Pons (tissue), 1 donor: ENCODE results near the gene ALPL.
"Not testable (repeated sequence)": the region's sequence is repeated elsewhere in the genome, so short reads cannot be mapped to it uniquely, and the experiment has no call there.

Experiments
- DNase-seq: peaks from one replicate; pipeline ENCODE4 v3.0.0-alpha.2; 2016; ENCODE audit warnings: low spot score

Gene ALPL

DNA sequence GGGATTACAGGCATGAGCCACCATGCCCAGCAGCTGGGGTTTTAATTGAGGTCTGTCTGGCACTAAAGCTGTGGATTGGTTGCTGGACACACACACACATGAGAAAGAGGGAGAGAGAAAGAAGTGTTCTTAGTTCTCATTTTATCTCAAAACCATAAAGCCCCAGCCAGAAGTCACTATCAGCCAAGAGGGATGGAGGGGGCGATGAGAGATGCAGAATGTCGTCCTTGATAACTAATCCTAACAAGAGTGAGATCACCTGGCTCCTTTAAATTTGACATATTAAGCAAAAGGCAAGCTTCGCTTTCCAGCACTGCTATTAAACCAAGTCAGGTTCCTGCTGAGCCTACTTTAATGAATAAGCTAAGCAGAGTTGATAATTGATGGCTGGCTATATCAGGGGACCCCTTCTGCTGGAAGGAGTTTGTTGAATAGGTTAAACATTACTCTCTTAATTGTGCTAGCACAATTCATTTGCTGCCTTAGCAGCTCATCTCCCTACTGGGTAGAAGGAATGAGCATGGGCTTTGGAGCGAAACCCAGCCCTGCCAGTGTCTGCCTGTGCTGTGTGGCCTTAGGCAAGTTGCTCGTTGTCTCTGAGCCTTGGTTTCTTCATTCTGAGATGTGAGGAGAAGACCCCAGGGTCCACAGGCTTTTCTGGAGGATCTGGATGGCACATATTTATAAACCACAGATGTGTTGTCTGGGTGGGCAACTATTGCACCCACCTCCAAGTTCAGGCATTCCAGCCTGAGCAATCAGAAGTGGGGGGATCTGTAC, 50.8 kb downstream of the ALPL start:
- no peak for DNase-seq

DNA sequence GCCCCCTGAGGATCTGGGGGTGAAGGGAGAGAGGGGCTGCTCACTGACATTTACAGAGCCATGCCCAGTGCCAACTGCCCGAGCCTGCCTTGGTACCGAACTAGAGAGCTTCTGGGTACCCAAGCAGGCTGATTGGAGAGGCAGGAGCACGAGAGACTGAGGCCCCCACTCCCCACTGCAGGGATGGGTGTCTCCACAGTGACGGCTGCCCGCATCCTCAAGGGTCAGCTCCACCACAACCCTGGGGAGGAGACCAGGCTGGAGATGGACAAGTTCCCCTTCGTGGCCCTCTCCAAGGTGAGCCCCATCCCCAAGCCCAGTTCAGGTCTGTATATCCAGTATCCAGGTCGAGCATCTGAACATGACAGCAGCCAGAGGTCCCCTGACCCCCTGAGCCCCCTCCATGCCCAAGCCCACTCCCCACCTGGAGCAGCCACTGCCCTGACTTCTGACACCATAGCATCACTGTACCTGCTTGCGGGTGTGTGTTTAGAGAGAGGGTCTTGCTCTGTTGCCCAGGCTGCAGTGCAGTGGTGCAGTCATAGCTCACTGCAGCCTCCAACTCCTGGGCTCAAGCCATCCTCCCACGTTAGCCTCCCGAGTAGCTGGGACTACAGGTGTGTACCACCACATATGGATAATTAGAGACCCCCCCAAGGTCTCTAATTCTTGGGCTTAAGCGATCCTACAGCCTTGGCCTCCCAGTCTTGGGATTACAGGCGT, 51.9 kb downstream of the ALPL start:
- DNase-seq, result no peak

DNA sequence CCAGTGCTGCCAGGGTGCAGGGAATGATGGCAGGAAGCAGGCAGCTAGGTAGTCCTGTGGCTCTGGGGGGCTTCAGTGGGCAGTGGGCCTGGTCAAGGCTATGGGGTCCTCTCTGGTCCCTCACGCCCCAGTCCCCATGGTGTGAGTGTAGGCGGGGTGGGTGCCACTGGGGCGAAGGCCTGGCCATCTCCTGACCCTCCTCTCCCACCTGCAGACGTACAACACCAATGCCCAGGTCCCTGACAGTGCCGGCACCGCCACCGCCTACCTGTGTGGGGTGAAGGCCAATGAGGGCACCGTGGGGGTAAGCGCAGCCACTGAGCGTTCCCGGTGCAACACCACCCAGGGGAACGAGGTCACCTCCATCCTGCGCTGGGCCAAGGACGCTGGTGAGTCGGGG, 53.7 kb downstream of the ALPL start:
- DNase-seq, result no peak

DNA sequence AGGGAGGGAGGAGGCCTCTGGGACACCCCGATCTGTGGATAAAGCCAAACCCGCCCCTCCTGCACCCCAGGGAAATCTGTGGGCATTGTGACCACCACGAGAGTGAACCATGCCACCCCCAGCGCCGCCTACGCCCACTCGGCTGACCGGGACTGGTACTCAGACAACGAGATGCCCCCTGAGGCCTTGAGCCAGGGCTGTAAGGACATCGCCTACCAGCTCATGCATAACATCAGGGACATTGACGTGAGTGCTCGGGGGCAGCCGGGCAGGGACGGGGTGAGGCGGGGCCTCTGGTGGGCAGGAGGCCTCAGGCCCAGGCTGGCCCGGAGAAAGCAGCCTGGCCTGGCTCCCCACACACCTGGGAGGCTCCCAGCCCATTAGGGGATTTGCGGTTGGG, 54.7 kb downstream of the ALPL start:
- DNase-seq, result no peak

DNA sequence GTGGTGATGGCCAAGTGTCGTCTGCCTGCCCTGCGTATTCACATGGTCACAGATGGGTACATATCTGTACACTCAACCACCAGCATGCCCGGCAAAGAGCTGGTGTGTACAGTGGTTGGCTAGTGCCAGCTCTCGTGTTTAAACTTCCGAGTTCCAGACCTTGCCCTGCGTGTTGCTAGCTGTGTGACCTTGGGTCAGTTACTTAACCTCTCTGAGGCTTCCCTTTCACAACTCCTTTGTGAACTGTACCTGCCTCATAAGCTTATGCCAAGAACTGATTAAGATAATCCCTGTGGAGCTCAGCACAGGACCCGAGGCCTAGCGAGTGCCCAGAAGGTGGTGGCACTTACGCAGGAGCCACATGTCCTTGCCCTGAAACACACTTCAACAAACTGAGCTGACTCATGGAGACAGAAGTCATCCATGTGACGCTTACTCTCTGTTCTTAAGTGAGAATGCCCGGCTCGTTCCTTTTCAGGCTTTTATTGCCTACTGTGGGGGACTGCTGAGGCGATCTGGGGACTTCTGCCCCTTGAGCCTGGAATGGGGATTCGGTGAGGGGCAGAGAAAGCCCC, 55.4 kb downstream of the ALPL start:
- no peak for DNase-seq

DNA sequence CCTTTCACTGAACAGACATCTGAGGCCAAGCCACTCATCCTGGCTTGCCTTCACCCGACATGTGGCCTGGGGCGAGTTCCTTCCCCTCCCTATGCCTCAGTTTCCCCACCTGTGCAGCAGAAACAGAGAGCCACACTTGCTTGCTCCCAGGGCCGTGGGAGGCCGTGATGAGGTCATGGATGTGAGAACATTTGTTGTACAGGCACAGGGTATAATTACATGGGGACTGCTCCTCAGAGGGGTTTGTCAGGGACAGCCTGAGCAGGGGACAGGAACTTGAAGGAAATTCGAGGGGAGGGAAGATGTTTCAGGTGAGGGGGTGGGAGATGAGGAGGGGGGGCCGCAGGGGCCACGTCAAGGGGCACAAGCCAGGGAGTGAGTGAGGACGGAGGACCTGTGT, 56.1 kb downstream of the ALPL start:
- no peak for DNase-seq

DNA sequence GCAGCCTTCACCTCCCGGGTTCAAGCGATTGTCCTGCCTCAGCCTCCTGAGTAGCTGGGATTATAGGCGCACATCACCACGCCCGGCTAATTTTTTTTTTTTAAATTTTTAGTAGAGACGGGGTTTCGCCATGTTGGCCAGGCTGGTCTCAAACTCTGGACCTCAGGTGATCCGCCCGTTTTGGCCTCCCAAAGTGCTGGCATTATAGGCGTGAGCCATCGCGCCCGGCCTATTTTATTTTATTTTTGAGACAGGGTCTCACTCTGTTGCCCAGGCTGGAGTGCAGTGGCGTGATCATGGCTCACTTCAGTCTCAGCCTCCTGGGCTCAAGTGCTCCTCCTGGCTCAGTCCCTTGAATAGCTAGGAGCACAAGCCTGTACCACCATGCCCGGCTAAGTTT, 57.1 kb downstream of the ALPL start:
- not testable (repeated sequence) for DNase-seq

DNA sequence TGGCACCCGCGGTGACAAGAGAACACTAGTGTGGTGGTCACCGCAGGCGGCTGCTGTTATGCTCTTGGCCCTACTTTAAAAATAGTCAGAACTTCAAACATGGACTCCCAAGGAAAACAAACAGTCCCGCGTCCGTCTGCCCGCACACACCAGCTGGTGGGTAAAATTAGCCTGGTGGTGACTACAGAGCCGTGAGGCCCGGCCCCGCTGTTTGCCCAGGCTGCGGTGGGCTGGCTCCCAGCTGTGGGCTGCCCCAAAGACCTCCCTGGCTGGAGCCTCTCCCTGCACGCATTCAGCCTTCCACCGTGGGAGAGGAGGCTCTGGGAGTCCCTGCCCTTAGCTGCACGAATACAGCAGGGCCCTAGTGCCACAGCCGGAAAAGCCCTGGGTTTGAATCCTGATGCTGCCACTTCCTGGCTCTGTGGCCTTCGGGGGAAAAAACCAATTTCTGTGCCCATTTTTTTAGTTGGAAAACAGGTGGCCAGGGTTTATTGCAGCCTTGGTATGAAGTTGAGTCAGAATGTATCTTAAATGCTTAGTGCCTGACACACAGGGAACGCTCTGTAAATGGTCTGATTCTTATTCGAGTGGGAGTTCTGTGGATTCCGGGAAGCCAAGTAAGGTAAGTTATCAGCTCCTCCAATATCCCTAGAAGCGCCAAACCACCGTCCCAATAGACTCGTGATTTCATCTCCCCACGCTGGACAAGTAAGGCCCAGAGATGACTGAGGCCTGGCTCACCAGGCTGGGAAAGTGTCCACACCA, 58.2 kb downstream of the ALPL start:
- no peak for DNase-seq

DNA sequence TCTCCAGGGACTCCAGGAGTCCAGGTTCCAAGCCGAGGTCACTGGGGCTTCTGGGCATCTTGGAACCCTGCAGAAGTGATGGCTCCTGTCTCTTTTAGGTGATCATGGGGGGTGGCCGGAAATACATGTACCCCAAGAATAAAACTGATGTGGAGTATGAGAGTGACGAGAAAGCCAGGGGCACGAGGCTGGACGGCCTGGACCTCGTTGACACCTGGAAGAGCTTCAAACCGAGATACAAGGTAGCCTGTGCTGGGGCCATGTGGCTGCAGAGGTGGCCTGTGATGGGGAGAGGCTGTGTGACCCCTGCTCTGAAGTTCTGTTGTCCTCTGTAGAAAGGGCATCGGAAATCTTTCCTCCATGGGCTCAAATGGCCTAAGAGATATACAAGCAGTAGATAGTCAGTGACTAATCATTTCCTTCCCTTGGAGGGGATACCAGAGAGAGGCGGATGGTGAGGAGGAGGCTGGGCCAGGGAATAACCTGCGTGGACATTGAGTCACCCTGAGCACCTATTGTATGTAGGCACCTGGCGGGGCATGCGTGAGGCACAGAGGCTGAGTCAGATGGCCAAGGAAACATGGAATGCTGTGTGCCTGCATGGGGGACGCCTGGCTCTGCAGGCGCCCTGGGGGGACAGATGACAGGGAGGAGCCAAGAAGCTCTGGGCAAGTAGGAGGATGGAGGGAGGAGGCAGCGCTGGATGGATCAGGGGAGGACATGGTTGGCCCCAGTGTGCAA, 59.0 kb downstream of the ALPL start:
- no peak for DNase-seq

DNA sequence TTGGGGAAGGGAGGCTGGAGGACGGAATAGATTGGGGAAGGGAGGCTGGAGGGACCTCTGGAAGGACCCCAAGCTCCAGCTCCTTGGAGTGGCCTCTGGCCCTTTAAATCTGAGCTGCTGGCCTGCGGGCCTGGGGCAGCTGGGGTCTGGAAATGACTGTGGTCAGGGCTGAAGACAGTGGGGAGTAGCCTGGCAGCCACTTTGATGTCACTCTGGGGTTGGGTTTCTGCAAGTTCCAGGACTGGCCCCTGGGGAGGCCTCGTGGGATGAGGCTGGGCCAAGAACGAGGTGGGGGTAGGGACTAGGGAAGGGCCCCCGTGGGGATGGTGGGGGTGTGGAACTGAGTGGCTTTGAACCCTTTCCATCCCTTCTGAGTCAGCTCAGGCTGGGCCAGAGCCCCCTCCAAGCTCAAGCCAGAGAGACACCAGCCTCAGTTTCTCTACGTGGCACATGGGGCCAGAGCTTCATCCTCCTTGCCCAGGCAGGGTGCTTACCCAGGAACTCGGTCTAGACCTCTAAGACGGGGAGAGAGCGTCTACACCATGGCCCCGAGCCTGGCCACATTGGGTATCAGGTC, 59.7 kb downstream of the ALPL start:
- DNase-seq, result no peak

DNA sequence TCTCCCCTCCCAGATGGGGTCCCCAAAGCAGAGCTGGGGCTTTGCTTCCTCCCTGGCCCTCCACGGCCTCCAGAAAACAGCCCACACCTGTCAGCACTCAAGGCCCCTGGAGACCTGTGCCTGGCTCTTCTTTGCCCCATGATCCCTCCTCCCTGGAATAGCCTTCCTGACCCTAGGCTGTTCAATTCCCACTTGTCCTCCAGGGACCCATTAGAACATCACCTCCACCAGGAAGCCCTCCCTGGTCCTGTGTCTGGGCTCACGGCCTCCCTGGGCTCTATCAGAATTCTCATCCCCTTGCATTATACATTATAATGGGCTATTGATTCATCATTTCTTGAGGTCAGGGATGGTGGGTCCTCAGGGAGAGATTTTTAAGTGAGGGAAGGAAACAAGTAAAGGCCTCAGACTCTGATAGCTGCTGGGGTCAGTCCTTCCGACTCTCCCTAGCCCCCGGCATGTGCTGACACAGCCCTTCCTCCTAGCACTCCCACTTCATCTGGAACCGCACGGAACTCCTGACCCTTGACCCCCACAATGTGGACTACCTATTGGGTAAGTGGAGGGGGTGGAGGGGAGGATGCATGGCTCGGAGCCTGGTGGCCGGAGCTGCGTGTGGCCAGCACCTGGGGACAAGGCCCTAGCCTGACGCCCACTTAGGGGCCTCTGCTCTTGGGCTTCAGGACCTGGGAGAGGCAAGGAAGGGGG, 60.8 kb downstream of the ALPL start:
- DNase-seq, result no peak

DNA sequence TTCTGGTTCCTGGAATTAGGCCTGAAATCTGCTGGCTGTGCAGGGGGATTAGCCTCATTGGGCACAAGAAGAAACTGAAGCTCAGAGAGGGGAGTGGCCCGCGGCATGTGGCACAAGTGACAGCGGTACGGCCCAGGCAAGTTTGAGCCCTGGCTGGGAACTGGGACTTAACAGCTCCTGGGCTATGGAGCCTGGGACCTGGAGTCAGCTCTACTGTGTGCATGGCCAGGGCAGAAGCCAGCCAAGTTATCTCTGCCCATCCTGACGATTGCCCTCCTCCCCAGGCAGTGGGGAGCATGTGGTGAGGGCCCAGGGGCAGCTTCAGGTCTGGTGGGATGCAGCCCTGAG, 61.3 kb downstream of the ALPL start:
- no peak for DNase-seq

DNA sequence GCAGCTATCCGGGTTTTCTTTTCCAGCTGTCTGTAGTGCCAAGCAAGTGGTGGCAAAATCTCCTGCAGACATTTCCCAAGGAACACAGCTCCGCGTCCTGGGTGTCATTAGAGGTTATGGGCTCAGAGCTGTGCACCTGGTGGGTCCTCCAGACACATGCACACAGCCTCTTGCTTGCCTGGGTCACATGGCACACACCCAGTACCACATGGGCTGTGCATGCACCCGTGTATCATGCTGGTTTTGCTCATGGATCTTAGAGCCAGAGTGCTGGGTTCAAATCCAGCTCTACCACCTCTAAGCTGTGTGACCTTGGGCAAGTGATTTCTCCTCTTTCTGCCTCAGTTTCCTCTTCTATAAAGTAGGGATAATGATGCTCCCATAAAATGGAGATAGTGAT, 61.7 kb downstream of the ALPL start:
- DNase-seq, result no peak

DNA sequence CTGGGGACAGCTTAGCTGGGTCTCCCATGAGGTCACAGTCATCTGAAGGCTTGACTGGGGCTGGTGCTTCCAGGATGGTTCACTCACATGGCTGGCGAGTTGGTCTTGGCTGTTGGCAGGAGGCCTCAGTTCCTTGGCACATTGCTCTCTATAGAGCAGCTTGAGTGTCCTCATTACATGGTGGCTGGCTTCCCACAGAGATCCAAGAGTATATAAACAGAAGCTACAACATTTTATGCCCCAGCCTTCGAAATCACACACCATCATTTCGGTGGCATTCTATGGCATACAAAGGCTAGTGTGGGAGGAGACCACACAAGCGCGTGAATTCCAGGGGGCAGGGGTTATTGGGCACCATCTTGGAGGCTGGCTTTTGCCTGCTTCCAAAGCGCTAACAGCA, 63.0 kb downstream of the ALPL start:
- DNase-seq, result no peak

DNA sequence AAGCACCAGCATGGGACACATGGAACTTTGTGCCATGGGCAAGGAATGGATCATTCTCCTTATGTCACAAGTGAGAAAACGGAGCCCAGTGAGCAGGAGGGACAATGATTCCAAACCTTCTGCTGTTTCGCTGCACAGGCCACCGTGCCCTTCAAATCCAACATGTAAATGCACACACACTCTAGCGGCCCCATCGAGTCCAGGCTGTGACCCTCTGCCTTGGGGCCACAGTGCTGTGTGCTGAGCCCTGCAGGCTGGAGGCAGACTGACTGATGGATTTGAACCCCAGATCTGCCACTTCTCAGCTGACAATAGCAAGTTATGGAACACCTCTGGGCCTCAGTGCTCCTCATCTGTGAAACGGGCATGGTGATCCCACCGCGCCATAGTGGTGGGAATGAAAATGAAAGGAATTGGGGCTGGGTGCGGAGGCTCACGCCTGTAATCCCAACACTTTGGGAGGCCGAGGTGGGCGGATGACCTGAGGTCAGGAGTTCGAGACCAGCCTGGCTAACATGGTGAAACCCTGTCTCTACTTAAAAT, 63.6 kb downstream of the ALPL start:
- DNase-seq, result no peak

DNA sequence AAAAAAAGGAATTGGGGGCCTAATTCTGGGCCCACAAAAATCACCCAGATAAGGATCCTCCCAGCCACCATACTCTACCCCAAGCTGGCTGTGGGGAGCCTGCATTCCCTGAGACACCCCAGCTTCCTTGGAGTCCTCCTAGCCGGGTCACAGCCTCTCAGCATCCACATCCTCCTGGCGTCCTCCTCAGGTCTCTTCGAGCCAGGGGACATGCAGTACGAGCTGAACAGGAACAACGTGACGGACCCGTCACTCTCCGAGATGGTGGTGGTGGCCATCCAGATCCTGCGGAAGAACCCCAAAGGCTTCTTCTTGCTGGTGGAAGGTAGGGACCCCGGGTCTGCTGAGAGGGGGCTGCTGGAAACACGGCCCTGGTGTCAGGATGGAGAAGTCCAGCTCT, 64.3 kb downstream of the ALPL start:
- no peak for DNase-seq

DNA sequence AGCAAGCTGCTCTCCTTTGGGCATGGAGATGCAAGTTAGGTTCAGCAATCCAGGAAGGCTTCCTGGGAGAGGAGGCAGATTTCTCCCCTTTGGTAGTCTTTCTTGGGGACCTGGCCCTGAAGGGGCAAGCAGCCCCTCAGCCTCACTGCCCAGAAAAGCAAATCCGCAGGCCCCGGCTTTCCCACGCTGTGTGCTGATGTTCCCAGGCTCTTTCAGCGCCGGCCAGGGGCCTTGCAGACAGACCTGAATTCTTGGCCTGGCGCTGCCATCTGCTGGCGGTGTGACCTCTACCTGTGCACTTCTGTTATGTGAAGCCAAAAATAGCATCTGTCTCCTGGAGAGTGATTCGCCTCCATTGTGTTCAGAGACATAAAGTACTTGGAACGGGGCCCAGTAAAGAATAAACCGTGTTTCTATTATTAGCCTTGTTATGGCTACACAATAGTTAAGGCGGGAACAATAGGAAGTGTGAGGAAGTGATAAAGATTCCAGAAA, 64.8 kb downstream of the ALPL start:
- peak; percentile 40 for DNase-seq

DNA sequence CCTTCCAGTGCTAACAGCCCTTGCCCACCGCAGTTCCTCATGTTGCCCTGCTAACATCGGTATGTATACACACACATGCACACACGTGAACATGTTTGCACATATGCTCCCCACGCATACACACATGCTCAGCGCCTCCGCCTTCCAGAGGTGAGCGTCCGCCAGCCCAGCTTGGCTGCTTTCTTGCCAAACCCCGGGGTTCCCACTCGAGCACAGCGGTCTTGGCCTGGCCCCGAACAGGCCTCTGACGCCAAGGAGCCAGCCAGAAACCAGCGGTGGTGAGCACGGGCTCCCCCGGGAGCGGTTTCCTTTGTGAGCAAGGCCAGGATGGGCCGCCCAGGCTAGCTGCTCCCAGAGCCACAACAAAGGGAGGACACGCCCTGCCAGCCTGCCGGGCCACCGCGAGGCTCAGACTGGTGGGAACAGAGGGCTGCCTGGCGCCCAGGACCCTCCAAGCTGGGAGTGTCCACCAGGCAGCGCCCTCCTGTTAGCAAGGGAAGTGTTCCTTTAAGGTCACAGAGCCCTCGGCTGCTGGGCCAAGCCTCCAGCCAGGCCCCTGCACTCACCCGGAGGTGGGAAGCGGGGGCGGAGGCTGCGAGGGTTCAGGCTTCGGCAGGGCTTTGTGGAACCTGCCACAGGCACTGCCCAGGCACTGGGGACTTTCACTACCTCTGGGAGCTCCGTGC, 65.4 kb downstream of the ALPL start:
- DNase-seq, result no peak

DNA sequence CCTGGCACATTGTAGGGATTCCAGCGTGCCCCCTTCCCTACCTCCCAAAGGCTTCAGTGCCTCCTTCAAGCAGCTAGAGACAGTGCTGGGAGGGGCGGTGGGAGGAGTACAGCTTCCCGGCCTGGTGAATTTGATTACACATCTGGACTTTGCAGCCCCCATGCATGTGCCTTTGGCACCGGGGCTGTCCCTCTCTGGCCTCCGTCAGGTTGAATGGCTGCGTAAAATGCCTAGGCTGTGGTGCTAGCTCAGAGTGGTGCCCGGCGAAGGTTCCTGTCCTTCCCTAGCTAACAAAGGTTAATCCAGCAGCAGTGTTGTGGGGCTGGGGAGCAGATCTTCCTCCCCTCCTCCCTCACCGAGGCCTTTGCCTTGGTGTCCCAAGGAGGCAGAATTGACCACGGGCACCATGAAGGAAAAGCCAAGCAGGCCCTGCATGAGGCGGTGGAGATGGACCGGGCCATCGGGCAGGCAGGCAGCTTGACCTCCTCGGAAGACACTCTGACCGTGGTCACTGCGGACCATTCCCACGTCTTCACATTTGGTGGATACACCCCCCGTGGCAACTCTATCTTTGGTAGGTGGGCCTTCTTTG, 66.2 kb downstream of the ALPL start:
- no peak for DNase-seq
